ENCODE results near the gene XKR3. TPM values are rescaled to one million over a fixed set of nuclear protein-coding genes. Genes with fewer than 3 reads are reported as not detected.

The XKR3 gene
- total RNA-seq, 4 donors from 2014 or later: not detected

DNA sequence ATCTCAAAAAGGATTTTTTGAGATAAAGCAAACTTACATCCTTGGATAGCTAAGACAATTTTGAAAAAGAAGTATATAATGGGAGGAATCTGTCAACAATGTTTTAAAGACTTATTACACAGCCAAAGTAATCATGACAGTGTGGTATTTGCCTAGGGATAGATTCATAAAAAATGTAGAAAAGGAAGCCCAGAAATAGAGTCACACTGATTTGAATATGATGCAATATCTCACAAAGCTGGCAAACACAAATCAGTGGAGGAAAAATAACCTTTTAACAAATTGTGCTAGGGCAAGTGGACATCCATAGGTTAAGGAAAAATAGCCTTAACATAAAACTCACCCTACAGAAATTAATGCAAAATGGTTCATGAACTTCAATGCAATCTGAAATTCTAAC lies 6.0 kb downstream of the XKR3 start:
- DNase-seq: no peak
- H3K36me3 ChIP-seq: no peaks in the 10 kb centered on the region
- H3K4me1 ChIP-seq: no peaks in the 10 kb centered on the region
- ATAC-seq: no peak
- H3K9me3 ChIP-seq: no peaks in the 10 kb centered on the region
- intact Hi-C loops (cut with DNase I; ENCODE audit: low total_unique reads) (no loop called here), in situ Hi-C loops (cut with MboI; ENCODE audit: low sequenced_read_pairs in 4 of 4) (no loop called here)
- no peak overlapping the region for H3K27ac ChIP-seq
- TF ChIP-seq, protein P1, sequence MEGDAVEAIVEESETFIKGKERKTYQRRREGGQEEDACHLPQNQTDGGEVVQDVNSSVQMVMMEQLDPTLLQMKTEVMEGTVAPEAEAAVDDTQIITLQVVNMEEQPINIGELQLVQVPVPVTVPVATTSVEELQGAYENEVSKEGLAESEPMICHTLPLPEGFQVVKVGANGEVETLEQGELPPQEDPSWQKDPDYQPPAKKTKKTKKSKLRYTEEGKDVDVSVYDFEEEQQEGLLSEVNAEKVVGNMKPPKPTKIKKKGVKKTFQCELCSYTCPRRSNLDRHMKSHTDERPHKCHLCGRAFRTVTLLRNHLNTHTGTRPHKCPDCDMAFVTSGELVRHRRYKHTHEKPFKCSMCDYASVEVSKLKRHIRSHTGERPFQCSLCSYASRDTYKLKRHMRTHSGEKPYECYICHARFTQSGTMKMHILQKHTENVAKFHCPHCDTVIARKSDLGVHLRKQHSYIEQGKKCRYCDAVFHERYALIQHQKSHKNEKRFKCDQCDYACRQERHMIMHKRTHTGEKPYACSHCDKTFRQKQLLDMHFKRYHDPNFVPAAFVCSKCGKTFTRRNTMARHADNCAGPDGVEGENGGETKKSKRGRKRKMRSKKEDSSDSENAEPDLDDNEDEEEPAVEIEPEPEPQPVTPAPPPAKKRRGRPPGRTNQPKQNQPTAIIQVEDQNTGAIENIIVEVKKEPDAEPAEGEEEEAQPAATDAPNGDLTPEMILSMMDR (IDR thresholded peaks at IDR 0.05 in 4 of 5, conservative IDR thresholded peaks at IDR 0.05 in 1 of 5): no peak
- TF ChIP-seq POLR2A (IDR thresholded peaks at IDR 0.05): no peak
- no peak overlapping the region for H3K4me3 ChIP-seq
- H3K27me3 ChIP-seq: no peaks in the 10 kb centered on the region

DNA sequence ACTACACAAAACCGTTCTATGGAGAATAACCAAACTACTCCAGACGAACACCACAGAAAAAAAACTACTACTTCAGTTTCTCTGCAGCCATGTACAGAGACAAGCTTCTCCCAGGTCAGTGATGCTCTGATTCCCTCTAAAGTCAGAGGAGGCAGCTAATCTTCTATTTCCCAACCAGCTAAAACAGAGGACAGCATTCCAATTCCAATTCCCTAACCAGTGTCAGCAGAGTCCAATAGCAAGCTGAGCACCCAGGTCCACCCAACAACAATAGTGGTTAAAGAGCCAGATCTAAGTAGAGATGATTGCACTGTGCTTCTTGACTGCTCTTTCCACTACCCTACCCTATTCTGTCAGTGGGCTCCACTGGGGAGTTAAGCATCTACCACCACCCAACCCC lies 6.7 kb downstream of the XKR3 start:
- no peak for TF ChIP-seq POLR2A (IDR thresholded peaks at IDR 0.05)
- TF ChIP-seq, protein P1 (IDR thresholded peaks at IDR 0.05 in 4 of 5, conservative IDR thresholded peaks at IDR 0.05 in 1 of 5): no peak
- in situ Hi-C loops (cut with MboI; ENCODE audit: low sequenced_read_pairs in 4 of 4): no loop called here
- no peaks in the 10 kb centered on the region for H3K27me3 ChIP-seq
- intact Hi-C loops (cut with DNase I; ENCODE audit: low total_unique reads): no loop called here
- no peaks in the 10 kb centered on the region for H3K36me3 ChIP-seq
- ATAC-seq: no peak
- no peaks in the 10 kb centered on the region for H3K9me3 ChIP-seq
- no peak overlapping the region for H3K4me3 ChIP-seq
- no peak for DNase-seq
- H3K4me1 ChIP-seq: no peaks in the 10 kb centered on the region
- H3K27ac ChIP-seq: no peak overlapping the region

DNA sequence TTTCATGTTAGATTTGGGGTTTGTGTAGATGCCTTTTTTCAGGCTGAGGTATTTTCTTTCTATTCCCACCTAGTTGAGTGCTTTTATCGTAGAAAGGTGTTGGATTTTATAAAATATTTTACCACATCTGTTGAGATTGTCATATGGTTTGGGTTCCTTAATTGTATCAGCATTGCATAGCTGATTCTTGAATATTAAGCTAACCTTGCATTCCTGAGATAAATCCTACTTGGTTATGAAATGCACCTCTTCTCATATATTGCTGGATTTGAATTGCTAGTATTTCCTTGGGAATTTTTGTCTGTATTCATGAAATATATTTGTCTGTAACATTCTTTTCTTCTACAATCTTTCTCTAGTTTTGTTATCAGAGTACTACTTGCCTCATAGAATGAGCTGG lies 10.1 kb downstream of the XKR3 start:
- Histone ChIP-seq H3K9me3 (no peaks in the 10 kb centered on the region), H3K4me1 (no peaks in the 10 kb centered on the region), H3K27ac (no peak overlapping the region), H3K27me3 (no peaks in the 10 kb centered on the region), H3K36me3 (no peaks in the 10 kb centered on the region), H3K4me3 (no peak overlapping the region)
- intact Hi-C loops (cut with DNase I; ENCODE audit: low total_unique reads) (no loop called here), in situ Hi-C loops (cut with MboI; ENCODE audit: low sequenced_read_pairs in 4 of 4) (no loop called here)
- TF ChIP-seq, protein P1 (IDR thresholded peaks at IDR 0.05 in 4 of 5, conservative IDR thresholded peaks at IDR 0.05 in 1 of 5): no peak
- TF ChIP-seq POLR2A (IDR thresholded peaks at IDR 0.05): no peak
- ATAC-seq (no peak), DNase-seq (no peak)

DNA sequence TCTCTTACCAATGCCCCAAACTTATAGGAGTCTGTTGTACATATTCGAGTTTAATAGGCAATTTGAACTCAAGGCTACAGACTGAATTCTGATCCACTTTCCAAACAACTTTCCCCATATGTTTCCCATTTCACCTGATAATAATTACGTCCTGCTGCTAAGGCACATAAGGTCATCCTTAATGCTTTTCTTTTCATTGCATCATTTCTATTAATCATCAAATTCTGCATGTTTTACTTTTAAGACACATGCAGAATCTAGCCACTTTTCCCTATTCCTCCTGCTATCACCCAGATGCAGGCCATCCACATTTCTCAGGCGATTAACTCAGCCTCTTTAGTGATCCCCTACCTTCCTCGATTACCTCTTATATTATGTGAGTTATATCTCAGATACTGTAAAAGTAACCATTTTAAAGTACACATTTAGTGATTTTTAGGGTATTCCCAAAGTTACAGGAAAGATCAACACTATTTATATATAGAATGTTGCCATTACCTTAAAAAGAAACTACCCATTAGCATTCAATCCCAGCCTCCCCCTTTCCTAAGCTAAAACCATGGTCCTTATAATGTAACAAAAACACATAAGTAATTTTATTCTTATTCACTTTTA lies 14.9 kb downstream of the XKR3 start:
- in situ Hi-C loops (cut with MboI; ENCODE audit: low sequenced_read_pairs in 4 of 4) (no loop called here), intact Hi-C loops (cut with DNase I; ENCODE audit: low total_unique reads) (no loop called here)
- no peaks in the 10 kb centered on the region for H3K9me3 ChIP-seq
- no peaks in the 10 kb centered on the region for H3K27me3 ChIP-seq
- H3K36me3 ChIP-seq: no peaks in the 10 kb centered on the region
- H3K4me3 ChIP-seq: no peak overlapping the region
- no peak for ATAC-seq
- no peaks in the 10 kb centered on the region for H3K4me1 ChIP-seq
- no peak for DNase-seq
- no peak overlapping the region for H3K27ac ChIP-seq
- no peak for TF ChIP-seq POLR2A (IDR thresholded peaks at IDR 0.05)
- TF ChIP-seq, protein P1 (IDR thresholded peaks at IDR 0.05 in 4 of 5, conservative IDR thresholded peaks at IDR 0.05 in 1 of 5): no peak

DNA sequence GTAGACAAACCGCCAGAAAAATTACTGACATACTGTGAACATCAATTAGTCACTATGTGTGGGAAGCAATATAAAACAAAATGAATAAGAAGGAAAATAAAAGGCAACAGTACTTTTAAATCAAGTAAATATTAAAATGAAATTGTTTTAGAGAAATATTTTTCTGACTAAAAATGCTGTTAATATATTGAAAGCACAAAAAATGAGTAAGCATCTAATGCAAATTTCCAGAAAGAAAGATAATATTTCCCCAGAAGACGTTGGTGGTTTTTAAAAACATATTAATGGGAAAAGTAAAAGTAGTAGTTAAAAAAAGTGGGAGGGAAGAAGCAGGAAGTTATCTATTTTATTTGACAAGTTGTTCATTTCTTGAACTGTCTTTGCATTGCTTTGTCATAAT lies 16.5 kb downstream of the XKR3 start:
- H3K4me3 ChIP-seq: no peak overlapping the region
- DNase-seq: no peak
- TF ChIP-seq, protein P1 (IDR thresholded peaks at IDR 0.05 in 4 of 5, conservative IDR thresholded peaks at IDR 0.05 in 1 of 5): no peak
- no peak for TF ChIP-seq POLR2A (IDR thresholded peaks at IDR 0.05)
- in situ Hi-C loops (cut with MboI; ENCODE audit: low sequenced_read_pairs in 4 of 4): no loop called here
- intact Hi-C loops (cut with DNase I; ENCODE audit: low total_unique reads): no loop called here
- H3K27ac ChIP-seq: no peak overlapping the region
- H3K4me1 ChIP-seq: no peaks in the 10 kb centered on the region
- ATAC-seq: no peak
- H3K36me3 ChIP-seq: no peaks in the 10 kb centered on the region
- H3K9me3 ChIP-seq: no peaks in the 10 kb centered on the region
- H3K27me3 ChIP-seq: no peaks in the 10 kb centered on the region
